ENCODE results near the gene FAM181A.

Gene FAM181A

DNA sequence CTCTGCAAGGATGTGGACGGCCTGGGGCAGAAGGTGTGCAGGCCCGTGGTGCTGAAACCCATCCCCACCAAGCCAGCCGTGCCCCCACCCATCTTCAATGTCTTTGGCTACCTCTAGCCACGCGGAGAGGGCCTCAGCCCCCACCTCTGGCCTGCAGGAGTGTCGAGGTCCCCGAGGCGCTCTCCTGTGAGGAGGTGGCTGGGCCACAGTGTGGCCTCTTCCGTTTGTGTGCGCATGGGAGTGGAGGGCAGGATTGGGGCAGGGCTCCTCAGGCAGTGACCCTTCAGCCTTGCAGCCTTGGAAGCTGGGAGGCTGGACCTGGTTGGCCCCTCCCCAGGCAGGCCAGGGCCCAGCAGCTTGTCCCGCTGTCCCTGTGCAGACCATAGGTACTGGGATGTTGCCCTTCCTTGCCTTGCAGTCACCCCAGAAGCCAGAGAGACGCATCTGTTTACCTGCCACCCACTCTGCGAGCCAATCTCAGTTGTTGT is 1.9 kb downstream of the FAM181A start:
- DNase-seq (ENCODE audit: low spot score): no peak

DNA sequence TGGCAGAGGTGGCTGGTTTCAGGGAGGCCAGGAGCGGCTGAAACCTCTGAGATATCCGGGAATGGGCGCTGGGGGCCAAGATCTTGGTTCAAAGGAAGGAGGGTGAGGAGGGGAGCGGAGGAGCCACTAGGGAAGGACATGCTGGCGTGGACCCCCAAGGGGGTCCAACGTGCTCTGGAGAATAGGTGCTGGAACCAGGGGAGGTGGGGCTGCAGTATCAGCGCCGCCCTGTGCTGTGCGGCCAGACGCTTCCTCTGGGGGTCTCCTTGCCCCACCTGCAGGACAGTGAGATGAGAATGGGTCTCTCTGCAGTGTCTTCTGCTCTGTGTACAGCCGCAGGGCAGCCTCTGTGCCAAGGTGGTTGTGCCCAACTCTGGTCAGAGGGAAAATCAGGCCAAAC is 2.5 kb downstream of the FAM181A start:
- DNase-seq (ENCODE audit: low spot score): no peak

DNA sequence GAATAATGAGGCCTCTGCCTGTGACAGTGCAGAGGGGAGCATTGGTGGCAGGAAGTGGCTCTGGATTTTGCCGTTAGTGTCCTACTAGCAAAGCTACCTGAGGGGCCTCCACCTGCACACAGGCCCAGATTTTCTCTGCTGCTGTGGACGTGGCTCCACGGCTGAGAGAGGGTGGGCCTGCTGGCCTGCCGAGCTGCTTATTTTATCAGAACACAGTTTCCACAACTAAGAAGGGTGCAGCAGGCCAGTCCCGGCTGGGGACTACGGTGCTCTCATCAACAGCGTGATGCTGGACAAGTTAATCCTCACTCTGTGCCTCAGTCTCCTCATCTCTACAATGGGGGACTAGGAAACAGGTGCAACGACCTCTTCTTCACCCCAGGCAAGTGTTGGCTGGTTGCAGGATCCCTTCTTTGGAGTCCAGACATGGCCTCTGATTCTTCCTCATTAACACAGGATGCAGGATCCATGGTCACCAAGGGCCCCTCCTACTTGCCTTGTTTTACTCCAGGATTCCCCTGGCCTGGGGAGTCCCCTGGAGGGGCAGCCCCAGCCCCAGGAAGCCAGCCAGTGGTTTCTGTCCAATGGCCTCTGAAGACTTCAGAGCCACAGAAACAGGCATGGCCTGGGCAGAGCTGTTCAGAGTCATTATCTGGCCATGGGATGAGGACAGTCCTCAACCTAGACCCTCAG is 3.3 kb downstream of the FAM181A start:
- DNase-seq (ENCODE audit: low spot score): no peak

DNA sequence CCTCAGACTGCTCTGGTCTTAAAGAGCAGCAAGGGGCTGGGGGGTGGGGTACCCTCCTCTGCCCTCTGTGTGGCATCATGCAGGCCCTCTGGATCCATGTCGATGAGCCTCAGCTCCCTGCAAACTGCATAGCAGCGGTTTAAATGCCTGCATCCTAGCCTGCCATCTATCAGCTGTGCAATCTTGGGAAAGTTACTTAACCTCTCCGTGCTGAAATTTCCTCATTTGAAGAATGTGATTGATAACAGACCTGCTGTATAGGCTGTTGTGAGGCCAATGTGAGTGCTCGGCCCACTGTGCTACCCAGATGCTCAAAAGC is 3.8 kb downstream of the FAM181A start:
- no peak for DNase-seq (ENCODE audit: low spot score)

DNA sequence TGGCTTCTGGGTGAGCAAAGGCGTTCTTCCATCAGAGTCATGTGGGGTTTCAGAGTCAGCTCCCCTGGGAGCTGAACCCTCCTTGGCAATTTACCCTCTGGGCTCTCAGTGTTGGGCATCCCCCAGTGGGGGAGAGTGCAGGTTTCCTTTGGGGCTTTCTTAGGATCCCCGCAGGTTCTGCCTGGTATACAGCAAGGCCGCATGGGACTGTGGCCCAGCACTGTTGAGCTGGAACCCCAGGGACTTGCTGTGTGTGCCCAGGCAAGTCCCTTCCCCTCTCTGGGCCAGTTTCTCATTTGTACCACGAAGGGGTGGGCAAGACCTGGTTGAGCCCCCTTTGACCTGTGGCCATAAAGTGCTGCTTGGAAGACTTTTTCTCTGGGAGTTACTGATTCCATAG is 5.5 kb downstream of the FAM181A start:
- no peak for DNase-seq (ENCODE audit: low spot score)

DNA sequence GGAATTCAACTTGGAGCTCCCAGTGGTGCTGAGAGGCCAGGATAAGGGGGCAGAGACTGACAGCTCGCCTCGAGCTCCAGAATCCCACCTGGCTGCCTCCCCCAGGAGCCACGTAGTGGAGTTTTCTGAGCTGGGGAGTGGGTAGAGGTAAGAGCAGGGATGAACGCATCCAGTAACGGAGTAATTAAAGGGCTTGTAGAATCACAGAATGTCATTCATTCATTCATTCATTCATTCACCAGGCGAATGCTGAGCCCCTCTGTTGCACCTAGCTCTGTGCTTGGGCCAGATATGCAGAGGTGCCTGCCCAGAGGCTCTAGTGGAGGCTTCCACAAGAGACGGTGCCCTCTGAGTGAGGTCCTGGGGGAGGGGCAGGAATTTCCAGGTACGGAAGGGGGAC is 8.1 kb downstream of the FAM181A start:
- DNase-seq (ENCODE audit: low spot score): no peak

DNA sequence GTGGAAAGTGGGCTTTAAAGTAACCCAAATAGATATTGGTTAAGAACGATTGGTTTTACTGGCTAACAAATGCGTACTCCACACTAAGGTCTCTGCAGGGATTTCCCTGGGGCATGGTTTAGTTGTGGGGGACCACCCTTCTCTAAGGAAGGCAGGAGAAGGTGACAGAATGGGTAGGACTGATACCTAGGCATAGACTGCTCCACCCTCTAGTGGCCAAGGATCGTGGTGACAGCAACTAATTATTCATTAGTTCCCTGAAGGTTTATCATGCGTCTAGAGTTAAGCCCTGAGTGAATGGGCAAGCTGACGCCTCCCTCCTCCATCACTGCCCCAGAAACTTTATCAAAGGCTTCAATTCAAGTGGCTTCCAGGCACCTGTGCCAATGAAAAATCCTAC is 9.1 kb downstream of the FAM181A start:
- no peak for DNase-seq (ENCODE audit: low spot score)

DNA sequence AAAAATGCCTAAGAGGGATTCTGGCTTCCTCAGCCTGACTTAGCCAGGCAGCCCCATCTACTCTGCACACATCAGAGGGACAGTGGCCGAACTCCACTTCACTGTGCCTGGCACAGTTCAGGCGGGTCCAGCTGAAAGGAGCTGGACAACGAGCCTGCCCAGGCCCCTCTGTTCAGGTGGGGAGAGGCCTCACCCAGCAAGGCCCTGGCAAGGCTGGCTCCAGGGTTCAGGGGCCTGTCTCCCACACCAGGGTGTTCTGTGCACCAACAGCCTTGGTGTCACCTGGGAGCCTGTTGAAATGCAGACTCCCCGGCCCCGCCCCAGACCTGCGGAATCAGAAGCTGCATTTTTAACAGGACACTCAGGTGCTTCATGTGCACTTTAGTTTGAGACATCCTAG is 9.8 kb downstream of the FAM181A start:
- DNase-seq (ENCODE audit: low spot score): no peak

DNA sequence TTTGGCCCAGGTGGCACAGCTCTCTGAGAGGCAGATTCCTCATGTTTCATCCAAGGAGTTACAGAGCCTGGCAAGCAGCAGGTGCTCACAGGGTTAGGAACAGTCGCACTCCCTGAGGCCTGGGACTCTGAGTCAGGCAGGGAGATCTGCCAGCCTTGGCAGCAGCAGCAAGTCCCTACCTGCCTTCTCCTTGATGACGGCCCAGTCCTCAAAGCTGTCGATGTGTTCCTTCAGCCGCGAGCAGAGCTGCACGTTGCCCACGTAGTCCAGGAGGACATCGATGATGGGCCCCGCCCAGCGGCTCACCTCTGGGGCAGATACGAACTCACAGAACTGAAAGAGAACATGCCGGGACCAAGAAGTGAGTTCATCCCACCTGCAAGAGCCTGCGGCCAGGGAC is 10.4 kb downstream of the FAM181A start:
- DNase-seq (ENCODE audit: low spot score): peak; percentile 17

DNA sequence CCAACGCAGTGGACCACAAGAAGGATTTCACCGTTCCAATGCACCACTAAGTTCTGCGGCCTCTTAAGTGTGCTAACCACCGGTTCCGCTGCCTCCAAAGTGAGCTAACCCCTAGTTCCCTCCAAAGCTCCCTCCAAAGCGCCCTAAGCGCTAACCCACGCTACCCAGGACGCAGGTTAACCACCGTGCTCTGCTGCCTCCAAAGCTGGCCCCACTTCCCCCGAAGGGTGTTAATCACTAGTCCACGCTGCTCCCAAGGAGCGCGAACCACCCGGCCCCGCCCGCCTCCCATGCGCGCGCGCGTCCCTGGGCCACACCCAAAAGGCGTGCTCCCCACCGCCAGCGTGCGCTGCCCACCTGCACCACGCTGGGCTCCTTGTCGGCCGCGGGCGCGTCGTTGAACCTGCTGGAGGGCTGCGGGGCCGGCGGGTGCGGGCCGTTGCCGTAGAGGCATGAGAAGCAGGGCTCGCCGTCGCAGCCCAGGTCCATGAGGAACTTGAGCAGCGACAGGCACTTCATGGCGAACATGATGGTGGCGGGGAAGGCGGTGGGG is 11.7 kb downstream of the FAM181A start:
- no peak for DNase-seq (ENCODE audit: low spot score)

DNA sequence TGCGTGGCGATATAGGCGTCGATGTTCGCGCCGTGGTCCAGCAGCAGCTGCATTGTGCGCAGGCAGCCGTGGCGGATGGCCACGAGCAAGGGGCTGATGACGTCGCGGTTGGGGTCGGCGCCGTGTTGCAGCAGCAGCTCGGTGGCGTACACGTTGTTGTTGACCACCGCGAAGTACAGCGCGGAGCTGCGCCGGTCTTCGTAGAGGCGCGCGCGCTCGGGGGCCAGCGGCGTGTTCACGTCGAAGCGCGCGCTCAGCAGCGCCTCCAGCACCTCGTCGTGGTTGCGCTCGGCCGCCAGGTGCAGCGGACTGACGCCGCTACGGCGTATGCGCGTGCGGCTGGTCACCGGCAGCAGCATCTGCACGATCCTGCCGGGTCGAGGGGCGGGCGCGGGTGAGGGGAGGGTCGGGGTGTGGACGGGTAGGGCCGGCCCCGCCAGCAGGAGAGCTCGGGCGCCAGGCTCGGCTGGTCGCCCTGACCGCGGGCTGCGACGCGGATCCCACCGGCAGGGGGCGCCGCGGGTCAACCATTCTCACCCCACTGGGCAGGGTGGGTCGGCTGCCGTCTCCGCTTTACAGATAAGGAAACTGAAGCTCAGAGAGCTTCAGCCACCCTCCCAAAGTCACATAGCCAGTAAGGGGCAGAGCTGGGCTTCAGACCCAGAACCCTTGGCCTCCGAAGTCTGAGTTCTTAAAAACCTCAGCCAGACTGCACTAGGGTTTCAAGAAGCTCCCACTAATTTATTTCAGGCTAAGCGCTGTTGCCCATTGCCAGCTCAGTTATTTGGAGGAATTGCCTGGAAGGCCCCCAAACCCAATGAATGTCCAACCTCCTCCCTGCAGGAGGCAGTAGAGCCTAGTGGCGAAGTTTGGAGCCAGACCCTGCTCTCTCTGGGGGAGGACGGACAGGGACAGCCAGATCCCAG is 12.4 kb downstream of the FAM181A start:
- peak; percentile 48 for DNase-seq (ENCODE audit: low spot score)

DNA sequence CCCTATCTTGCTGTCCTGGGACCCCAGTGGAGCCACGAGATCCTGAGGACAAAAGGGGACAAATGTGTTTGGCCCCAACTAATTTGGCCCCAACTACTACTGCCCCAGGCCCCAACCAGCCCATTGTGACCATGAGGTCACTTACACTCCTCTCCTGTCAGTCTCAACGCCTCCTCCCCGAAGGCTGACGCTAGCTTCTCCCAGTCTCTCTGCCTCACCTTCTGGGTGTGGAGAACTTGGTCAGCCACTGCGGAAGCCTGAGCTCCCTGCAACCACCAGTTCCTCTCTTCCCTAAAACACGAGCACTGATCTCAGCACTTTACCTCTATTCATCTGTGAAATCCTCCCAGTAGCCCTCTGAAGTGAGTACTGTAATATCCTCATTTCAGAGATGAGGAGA is 13.3 kb downstream of the FAM181A start:
- DNase-seq (ENCODE audit: low spot score): no peak

DNA sequence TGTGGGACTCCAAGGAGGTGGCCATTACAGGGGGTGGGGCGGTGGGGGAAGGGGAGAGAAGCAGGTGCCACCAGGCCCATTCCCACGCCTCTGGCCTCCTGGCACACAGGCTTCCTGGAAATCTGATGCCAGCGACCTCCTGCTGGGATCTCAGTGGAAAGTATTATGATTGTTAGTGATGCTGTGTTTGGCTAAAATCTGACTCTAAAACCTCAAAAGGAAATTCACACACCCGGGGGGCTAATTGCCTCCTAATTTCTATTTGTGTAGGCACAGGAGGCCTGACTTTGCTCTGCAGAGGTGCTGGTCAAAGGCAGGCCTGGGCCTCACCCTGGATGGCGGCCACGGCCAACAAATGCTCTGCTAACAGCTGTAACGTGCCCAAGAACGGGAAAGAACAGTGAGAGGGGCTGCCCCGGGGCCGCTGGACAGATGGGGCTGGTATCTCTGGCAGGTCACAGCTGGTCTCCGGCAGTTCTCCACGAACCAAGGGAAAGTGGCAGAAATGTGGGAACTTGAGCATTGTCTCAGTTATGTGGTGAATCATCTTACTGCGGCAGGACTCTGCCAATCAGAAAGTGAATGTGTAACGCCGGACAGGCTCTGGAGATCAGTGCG is 14.3 kb downstream of the FAM181A start:
- DNase-seq (ENCODE audit: low spot score): no peak

DNA sequence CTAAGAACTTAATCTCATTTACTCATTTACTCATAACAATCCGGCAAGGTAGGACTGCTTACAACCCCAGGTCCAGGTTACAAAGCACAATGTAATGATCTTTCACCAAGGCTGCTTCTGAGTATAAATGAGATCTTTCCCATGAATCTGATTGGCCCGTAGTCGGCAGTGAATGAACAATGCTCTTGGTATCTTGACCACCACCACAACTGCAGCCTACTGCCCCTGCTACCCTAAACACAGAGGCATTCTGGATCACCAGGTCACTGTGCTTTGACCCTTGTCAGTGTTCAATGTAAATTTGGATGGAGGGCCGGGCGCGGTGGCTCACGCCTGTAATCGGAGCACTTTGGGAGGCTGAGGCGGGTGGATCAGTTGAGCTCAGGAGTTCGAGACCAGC is 15.9 kb downstream of the FAM181A start:
- DNase-seq (ENCODE audit: low spot score): no peak

DNA sequence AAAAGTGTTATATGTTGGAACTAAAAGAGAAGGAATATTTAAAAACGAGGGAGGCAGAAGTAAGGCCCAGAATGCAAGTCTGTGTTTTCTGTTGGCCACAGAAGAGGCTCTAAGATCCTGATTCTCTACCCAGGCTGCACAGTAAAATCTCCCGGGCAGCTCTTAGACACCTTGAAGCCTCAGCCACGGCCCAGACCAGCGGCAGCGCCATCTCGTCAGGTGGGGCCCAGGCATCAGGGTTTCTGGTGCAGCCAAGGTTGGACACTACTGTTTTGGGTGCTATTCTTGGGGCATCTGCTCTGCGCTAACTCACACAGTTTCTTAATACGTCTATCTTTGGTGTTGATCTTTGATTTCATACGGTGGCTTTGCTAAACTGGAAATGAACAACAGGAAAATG is 16.8 kb downstream of the FAM181A start:
- no peak for DNase-seq (ENCODE audit: low spot score)

DNA sequence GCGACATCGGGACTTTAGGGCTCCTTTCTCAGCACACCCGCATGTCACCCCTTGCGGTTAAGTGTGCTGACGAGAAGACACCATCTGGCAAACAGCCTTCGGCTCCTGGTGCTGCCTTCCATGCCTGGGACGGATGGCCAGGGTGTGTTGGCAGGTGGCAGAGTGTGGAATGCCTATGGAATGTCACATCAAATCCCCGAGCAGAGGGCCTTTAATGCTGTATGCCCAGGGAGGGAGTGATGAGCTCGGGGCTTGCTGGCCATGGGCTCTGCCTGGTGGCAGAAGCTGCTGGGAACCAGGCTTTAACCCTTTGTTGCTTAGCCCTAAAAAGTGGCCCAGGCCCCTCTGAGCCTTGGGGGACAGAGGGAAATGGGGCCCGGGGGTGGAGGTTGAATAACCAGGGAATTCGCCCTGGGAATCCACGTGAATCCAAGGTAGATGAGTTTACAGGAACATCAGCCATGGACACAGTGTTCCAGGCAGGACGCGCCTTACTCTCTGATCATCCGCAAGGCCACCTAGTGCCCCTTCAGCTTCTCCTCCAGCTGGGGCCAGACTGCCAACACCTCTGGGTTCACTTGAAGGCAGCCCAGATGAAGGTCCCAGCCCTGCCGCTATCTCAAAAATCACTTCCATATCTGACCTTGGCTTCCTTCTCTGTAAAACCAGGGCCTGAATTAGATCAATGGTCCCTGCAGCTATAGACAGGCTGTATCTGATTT is 17.4 kb downstream of the FAM181A start:
- no peak for DNase-seq (ENCODE audit: low spot score)

DNA sequence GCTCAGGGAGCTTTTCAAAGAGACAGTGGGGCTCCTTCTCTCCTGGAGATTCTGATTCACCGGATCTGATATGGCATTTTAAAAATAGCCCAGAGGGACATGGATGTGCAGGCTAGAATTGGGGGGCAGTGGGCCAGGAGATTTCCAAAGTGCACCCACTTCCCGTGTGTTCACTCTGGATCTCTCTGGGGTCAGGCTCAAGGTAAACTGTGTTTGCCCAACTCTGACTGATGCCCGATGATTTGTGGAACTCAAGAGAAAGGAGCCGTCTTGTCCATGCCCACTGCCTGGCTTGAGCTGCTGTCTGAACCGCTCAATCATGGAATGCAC is 17.9 kb downstream of the FAM181A start:
- DNase-seq (ENCODE audit: low spot score): no peak

DNA sequence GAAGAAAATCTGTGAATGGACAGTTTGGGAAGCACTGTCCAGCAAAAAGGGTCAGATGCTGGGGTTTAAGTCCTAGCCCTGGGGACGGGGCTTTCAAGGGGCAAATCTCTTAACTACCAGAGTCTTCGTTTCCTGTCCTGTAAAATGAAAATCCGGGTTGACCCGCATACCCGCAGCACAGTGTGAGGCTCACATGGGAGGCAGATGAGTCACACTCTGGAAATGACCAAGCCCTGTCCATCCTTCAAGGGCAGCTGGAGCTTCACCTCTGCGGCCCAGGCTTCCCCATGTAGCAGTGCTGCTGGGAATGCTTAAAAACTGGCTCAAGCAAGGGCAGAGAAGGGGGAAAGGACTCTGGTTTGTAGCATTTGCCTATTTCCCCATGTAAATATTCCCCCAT is 19.0 kb downstream of the FAM181A start:
- no peak for DNase-seq (ENCODE audit: low spot score)

DNA sequence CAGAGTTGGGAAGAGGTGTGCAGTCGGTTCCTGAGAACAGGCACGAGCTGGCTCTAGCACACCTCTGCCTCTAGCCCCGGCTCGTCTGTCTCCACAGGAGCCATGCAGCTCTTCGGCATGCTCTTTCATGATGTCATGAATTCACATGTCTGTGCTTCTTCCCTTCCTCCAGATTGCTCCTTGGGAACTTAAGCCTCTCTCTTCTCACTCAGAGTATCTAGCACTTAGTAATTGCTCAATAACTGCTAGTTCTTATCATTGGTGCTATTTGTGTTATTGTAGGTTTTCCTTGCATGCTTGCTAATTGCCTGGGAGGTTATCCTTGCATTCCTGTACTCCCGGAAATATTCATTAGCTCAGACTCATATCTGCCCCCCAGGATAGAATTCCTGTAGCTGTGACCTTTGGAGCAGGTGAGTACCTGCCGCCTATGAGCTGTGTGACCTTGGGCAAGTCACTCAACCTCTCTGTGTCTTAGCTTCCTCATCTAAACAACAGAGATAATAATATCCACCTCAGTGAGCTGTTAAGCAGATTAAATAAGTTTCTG is 19.5 kb downstream of the FAM181A start:
- no peak for DNase-seq (ENCODE audit: low spot score)

DNA sequence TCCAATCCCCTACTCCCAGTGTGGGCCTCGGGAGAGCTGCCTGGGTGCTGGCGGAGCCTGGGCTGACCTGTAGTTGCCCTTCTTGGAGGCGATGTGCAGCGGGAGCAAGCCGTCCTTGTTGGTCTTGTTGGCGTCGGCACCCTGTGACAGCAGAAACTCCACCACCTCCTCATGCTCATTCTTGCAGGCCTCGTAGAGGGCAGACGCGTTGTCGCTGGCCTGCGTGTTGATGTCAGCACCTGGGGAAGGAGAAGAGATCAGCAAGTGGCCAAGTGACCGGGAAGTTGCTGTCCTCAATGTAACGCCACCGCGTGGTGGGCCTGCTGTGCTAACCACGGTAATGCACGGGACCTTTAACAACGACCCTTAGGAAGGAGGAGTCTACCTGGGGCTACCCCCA is 20.1 kb downstream of the FAM181A start:
- DNase-seq (ENCODE audit: low spot score): no peak

DNA sequence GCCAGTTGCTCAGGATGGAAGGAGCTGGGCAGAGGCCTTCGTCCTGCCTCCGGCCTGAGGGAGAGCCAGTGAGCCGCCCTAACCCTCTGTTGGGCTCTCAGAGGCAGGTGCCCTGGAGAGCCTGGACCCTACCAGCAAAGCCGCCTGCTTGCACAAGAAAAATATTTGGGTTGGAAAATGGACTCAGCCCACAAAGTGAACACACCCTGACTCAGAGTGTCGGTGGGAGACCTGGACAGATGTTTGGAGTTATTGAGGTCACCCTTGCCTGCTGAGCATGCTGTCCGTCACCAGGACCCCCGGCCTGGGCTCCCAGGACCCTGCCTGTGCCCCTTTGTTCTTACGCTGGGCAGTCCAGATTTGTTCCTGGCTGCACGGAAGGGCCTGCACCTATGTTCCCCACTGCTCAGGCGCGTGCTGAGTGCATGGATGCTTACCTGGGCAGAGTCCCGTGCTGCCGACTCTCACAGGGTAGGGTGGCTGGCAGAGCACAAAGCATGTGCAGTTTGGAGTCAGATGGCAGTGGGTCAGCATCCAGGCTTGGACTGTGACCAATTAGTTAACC is 22.4 kb downstream of the FAM181A start:
- DNase-seq (ENCODE audit: low spot score): no peak
